ENCODE results near the gene NCAM2.

NCAM2 gene

GRCh38 chr21:21406921-21407320 is 408.7 kb downstream of the NCAM2 start:
- H3K9me3 Mint-ChIP-seq: peaks cover 10% of the 10 kb centered on the region

GRCh38 chr21:21412096-21412495 is 413.9 kb downstream of the NCAM2 start:
- no peaks in the 10 kb centered on the region for H3K9me3 Mint-ChIP-seq
- no peak overlapping the region for H3K27ac Mint-ChIP-seq
- TF ChIP-seq CTCF (IDR thresholded peaks at IDR 0.05): no peak
- H3K4me3 Mint-ChIP-seq: no peak overlapping the region
- H3K4me1 Mint-ChIP-seq: no peaks in the 10 kb centered on the region
- no peaks in the 10 kb centered on the region for H3K27me3 Mint-ChIP-seq (ENCODE audit: low read depth, poor library complexity)
- no peaks in the 10 kb centered on the region for H3K36me3 Mint-ChIP-seq (ENCODE audit: low read depth)
- DNase-seq: no peak

More at GRCh38 chr21:21406921-21407320, 408.7 kb downstream of the NCAM2 start:
- Mint-ChIP-seq H3K4me3 (no peak overlapping the region), H3K36me3 (ENCODE audit: low read depth) (no peaks in the 10 kb centered on the region), H3K4me1 (no peaks in the 10 kb centered on the region), H3K27ac (no peak overlapping the region), H3K27me3 (ENCODE audit: low read depth, poor library complexity) (peaks cover 7% of the 10 kb centered on the region)
- DNase-seq: no peak
- no peak for TF ChIP-seq CTCF (IDR thresholded peaks at IDR 0.05)

- H3K27ac Mint-ChIP-seq: no peak overlapping the region
- TF ChIP-seq CTCF (IDR thresholded peaks at IDR 0.05): no peak
- H3K4me1 Mint-ChIP-seq: no peaks in the 10 kb centered on the region
- no peaks in the 10 kb centered on the region for H3K27me3 Mint-ChIP-seq (ENCODE audit: low read depth, poor library complexity)
- DNase-seq: no peak
- H3K4me3 Mint-ChIP-seq: no peak overlapping the region
- no peaks in the 10 kb centered on the region for H3K36me3 Mint-ChIP-seq (ENCODE audit: low read depth)
- no peaks in the 10 kb centered on the region for H3K9me3 Mint-ChIP-seq
Measured at GRCh38 chr21:21415741-21416140, 417.5 kb downstream of the NCAM2 start.

- TF ChIP-seq CTCF (IDR thresholded peaks at IDR 0.05): no peak
- no peaks in the 10 kb centered on the region for H3K36me3 Mint-ChIP-seq (ENCODE audit: low read depth)
- no peak for DNase-seq
- peaks cover 5% of the 10 kb centered on the region for H3K27me3 Mint-ChIP-seq (ENCODE audit: low read depth, poor library complexity)
- no peak overlapping the region for H3K27ac Mint-ChIP-seq
- H3K9me3 Mint-ChIP-seq: no peaks in the 10 kb centered on the region
- no peaks in the 10 kb centered on the region for H3K4me1 Mint-ChIP-seq
- no peak overlapping the region for H3K4me3 Mint-ChIP-seq
Measured at GRCh38 chr21:21434944-21435343, 436.7 kb downstream of the NCAM2 start.

- TF ChIP-seq CTCF (IDR thresholded peaks at IDR 0.05): no peak
- Mint-ChIP-seq H3K27ac (no peak overlapping the region), H3K9me3 (no peaks in the 10 kb centered on the region), H3K4me1 (no peaks in the 10 kb centered on the region), H3K36me3 (ENCODE audit: low read depth) (no peaks in the 10 kb centered on the region), H3K27me3 (ENCODE audit: low read depth, poor library complexity) (no peaks in the 10 kb centered on the region), H3K4me3 (no peak overlapping the region)
- no peak for DNase-seq
Measured at GRCh38 chr21:21436012-21436534, 437.9 kb downstream of the NCAM2 start.

GRCh38 chr21:21439761-21440160 is 441.6 kb downstream of the NCAM2 start:
- no peaks in the 10 kb centered on the region for H3K27me3 Mint-ChIP-seq (ENCODE audit: low read depth, poor library complexity)
- H3K27ac Mint-ChIP-seq: no peak overlapping the region
- no peaks in the 10 kb centered on the region for H3K9me3 Mint-ChIP-seq
- H3K4me1 Mint-ChIP-seq: no peaks in the 10 kb centered on the region
- DNase-seq: no peak
- H3K36me3 Mint-ChIP-seq (ENCODE audit: low read depth): no peaks in the 10 kb centered on the region
- TF ChIP-seq CTCF (IDR thresholded peaks at IDR 0.05): no peak
- no peak overlapping the region for H3K4me3 Mint-ChIP-seq
